Rectal smooth muscle tissue (tissue), 1 donor: ENCODE measurements around the gene MMP17.

Experiments used
- H3K27ac ChIP-seq: one replicate; pipeline ENCODE4 v1.7.0; 2013; ENCODE audit warnings: low read depth, low read length, inconsistent platforms
- H3K27me3 ChIP-seq: one replicate; pipeline ENCODE4 v1.7.0; 2013; ENCODE audit warnings: low read length; ENCODE audit not compliant: control insufficient read depth, insufficient read depth
- H3K36me3 ChIP-seq: one replicate; pipeline ENCODE4 v1.7.0; 2013; ENCODE audit warnings: low read length; ENCODE audit not compliant: control insufficient read depth, insufficient read depth
- H3K4me1 ChIP-seq: one replicate; pipeline ENCODE4 v1.7.0; 2013; ENCODE audit warnings: low read length; ENCODE audit not compliant: control insufficient read depth, insufficient read depth
- H3K4me3 ChIP-seq: one replicate; pipeline ENCODE4 v1.7.0; 2013; ENCODE audit warnings: low read length
- H3K9ac ChIP-seq: one replicate; pipeline ENCODE4 v1.7.0; 2013; ENCODE audit warnings: low read length

MMP17 gene

DNA sequence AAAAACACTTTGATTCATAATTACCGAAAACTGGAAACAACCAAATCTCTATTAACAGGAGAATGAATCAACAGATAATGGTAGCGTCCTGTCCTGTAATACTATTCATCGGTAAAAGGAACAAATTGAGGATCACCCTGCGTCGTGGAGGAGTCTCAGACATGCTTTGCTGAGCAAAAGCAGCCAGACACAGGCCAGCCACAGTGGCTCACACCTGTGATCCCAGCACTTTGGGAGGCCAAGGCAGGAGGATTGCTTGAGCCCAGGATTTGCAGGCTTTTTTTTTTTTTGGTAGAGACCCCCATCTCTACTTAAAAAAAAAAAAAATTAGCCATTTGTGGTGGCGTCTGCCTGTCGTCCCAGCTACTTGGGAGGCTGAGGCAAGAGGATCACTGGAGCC is 34.1 kb upstream of the MMP17 start:
- Histone ChIP-seq H3K27ac (no peak overlapping the region), H3K27me3 (no peaks in the 10 kb centered on the region), H3K4me3 (no peak overlapping the region), H3K9ac (no peak overlapping the region), H3K36me3 (peaks cover 28% of the 10 kb centered on the region), H3K4me1 (no peaks in the 10 kb centered on the region)

DNA sequence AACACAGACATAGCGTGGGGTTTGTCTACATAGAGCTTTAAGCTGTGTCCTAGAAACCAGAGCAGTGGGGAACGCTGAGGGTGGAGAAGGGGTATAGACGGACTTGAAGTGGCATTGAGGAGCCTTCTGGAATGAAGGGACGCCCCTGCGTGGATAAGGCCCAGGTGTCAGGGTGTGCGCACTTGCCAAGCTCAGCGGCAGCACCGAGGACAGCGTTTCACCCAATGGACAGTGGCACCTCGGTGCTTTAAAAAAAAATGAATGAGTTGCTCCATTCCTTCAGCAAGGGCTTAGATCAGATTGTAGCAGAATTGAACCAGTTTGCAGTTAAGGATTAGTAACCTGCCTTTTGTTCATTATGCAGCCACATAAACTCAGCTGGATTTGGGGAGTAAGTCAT is 33.6 kb upstream of the MMP17 start:
- Histone ChIP-seq H3K27me3 (no peaks in the 10 kb centered on the region), H3K36me3 (peaks cover 31% of the 10 kb centered on the region), H3K4me1 (no peaks in the 10 kb centered on the region), H3K9ac (no peak overlapping the region), H3K27ac (no peak overlapping the region), H3K4me3 (no peak overlapping the region)

DNA sequence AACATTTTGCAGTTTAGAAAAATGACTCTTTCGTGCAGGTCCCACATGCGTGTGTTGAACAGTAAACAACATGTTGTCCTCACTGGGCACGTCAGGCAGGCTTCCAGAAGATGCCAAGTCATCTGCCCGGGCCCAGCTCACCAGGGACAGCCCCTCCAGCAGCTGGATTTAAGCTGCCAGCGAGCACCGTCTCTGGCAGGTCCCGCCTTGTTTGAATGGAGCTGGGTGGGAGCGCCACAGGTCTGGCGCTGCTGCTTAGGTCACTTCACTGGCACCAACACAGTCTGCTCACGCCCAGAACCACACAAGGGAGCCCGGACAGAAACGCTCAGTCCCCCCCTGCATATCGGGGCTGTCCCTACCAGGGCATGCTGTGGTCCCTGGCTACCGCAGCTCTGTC is 33.1 kb upstream of the MMP17 start:
- H3K36me3 ChIP-seq = peaks cover 33% of the 10 kb centered on the region
- no peak overlapping the region for H3K4me3 ChIP-seq
- H3K4me1 ChIP-seq = no peaks in the 10 kb centered on the region
- H3K9ac ChIP-seq = no peak overlapping the region
- no peak overlapping the region for H3K27ac ChIP-seq
- no peaks in the 10 kb centered on the region for H3K27me3 ChIP-seq

DNA sequence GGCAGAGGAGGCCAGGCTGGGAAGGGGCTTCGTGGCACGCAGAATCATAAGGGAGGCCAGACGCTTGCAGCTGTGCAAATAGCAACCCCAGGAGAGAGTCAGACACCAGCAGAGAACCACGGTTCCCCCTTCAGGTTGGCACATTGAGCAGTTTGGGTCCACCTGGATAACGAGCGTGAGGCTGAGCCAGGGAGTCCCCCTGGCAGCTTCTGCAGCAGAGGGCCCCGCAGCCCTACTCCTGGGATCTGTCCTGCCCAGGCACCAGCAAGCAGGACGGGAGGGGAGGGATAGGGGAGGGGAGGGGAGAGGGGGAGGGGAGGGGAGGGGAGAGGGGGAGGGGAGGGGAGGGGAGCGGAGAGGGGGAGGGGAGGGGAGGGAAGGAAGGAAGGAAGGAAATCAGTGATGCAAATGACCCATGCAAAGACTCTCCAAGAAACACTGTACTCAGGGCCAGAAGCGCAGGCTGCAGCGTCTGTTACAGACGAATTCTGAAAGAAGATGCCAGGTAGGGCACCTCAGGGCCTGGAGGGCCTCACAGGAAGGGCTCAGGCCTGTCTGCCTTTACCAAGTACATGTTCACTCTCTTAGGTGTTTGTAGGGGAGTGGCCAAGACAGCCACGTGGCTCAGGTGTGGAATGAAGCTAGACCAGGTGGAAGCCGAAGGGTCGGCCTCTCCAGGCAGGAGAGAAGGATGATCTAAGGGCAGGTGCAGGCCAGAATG is 32.3 kb upstream of the MMP17 start:
- no peaks in the 10 kb centered on the region for H3K4me1 ChIP-seq
- no peak overlapping the region for H3K4me3 ChIP-seq
- peaks cover 33% of the 10 kb centered on the region for H3K36me3 ChIP-seq
- H3K9ac ChIP-seq = no peak overlapping the region
- no peak overlapping the region for H3K27ac ChIP-seq
- no peaks in the 10 kb centered on the region for H3K27me3 ChIP-seq

DNA sequence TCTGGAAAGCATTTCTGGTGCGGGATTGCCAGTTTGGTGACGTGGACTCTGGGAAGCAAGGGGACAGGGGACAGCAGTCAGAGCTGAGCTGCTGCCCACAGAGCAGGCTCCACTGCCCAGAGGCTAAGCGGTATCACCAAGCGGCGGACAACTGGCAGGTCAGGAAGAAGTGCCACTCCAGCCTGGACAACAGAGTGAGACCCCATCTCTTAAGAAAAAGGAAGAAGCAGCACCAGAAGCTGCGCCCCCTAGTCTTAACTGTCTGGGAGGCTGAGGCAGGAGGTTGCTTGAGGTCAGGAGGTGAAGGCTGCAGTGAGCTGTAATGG is 31.8 kb upstream of the MMP17 start:
- Histone ChIP-seq H3K4me1 (no peaks in the 10 kb centered on the region), H3K27me3 (no peaks in the 10 kb centered on the region), H3K9ac (no peak overlapping the region), H3K27ac (no peak overlapping the region), H3K4me3 (no peak overlapping the region), H3K36me3 (peaks cover 33% of the 10 kb centered on the region)

DNA sequence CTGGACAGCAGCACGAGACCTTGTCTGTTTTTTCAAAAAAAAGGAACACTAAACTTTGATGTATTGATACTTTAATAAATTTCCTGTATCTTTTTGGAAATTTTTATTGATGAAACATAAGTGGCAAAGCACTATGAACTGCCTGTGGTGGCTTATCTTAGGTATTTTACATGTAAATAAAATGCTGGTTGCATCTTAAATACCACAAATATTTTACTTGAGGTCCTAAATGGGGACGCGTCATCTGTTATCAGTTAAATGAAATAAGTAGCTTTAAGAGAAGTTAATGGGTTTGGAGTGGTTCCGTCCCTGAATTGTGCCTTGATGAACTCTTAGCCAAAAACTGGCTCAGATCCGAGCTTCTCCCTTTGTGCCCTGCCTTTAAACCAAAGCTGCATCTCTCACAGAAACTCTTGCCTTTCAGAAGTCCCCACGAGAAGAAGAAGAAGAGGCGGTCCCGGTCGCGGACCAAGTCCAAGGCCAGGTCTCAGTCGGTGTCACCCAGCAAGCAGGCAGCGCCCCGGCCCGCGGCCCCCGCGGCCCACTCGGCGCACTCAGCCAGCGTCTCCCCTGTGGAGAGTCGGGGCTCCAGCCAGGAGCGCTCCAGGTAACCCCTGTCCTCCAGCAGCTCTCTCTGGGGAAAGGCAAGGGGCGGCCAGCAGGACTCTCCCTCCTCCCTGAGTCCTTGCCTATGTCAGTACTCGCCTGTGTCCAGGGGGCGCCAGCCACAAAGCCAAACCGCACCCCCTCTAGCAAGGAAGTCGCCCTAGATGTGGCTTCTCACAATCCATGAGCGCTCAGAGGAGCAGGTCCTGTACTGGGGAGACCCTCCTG is 31.2 kb upstream of the MMP17 start:
- Histone ChIP-seq H3K36me3 (peaks cover 34% of the 10 kb centered on the region), H3K4me3 (no peak overlapping the region), H3K9ac (no peak overlapping the region), H3K27ac (no peak overlapping the region), H3K27me3 (no peaks in the 10 kb centered on the region), H3K4me1 (no peaks in the 10 kb centered on the region)

DNA sequence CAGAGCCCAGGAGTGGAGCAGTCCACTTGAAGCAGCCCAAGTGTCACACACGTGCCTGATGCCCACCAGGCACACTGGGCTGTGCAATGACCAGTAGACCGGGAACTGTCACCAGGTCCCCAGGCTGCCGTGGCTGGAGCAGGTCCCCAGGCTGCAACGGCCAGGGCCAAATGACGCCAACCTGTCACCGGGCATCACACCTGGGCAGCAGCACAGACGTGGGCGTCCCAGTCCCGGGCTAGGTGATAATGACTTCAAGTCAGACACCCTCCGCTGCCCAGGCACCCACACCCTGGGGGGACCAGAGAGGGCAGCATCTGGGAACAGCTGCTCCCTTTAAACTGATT is 30.6 kb upstream of the MMP17 start:
- Histone ChIP-seq H3K27me3 (no peaks in the 10 kb centered on the region), H3K4me1 (no peaks in the 10 kb centered on the region), H3K4me3 (no peak overlapping the region), H3K9ac (no peak overlapping the region), H3K36me3 (peaks cover 35% of the 10 kb centered on the region), H3K27ac (no peak overlapping the region)

DNA sequence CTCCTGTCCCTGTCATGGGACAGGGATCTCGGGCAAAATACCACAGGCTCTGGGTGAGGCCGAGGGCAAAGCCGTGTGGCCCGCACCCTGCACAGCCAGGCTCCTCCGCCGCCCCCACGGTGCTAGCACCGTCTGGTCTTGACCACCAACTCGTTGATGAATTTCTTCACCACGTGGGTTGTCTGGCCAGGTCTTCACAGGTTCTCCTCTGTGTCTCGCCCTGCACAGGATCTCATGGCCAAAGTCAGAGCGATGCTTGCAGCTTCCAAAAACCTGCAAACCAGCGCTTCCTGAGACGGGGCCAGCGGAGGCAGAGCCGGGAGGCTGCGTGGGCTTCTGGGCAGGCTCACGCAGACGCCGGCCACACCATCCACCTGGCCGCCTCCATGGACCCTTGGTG is 29.0 kb upstream of the MMP17 start:
- H3K36me3 ChIP-seq = peaks cover 32% of the 10 kb centered on the region
- no peak overlapping the region for H3K4me3 ChIP-seq
- H3K27ac ChIP-seq = no peak overlapping the region
- no peaks in the 10 kb centered on the region for H3K27me3 ChIP-seq
- H3K4me1 ChIP-seq = no peaks in the 10 kb centered on the region
- no peak overlapping the region for H3K9ac ChIP-seq

DNA sequence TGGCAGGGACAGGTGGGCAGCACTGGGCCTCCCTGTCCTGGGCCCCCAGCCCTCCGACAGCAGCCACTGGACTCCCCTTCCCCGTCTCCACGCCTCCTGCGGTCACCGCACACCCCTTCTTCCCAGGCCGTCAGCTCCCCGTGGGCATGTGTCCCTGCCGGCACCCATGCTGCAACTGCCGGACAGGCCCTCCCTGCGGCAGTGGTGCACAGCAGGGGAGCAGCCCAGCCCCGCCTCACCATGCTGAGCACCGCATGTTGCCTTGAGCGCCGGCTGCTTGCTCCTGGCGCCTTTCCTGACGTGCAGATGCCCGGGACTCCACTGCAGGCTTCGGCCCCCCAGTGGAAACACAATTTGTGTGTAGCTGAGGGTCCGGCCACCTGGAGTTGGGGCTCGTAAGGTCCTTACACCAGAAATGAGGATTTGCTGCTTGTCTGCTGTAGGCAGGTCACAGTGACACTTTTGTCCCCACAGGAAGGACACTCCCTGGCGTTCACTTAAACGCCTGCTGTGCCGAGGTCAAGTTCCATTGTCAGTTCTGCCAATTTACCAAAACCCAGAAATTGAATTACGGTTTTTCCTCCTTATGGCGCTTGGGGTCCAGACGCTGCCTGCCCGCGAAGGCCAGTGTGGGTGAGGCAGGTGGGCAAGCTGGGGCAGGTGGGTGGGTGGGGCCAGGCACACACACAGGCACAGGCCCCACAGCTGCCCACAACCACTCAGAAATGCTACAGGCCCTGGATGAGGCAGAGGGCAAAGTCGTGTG is 28.2 kb upstream of the MMP17 start:
- Histone ChIP-seq H3K4me1 (no peaks in the 10 kb centered on the region), H3K36me3 (peaks cover 29% of the 10 kb centered on the region), H3K9ac (no peak overlapping the region), H3K27me3 (no peaks in the 10 kb centered on the region), H3K4me3 (no peak overlapping the region), H3K27ac (no peak overlapping the region)

DNA sequence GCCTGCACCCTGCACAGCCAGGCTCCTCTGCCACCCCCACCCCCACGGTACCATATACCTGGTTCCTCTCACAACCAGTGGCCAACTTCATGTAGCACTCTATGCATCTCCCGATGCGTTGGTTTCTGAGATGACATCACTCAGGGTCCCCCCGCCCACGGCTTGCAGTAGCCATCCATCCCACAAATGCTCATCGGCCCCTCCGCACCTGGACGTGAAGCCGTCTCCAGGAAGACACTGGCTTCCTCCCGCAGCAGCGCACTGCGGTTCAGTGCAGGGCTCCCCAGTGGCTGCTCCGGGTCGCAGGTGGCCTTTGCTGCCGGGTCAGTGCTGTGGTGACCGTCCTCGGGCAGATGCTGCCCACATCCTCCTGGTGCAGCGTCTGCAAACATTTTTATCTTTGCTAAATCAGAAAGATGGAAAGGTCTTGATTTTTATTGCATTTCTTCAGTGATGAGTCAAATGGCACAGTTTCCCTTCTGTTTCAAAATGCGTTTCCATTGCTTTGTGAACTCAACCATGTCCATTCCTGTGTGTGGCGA is 27.5 kb upstream of the MMP17 start:
- Histone ChIP-seq H3K27ac (no peak overlapping the region), H3K4me3 (no peak overlapping the region), H3K27me3 (no peaks in the 10 kb centered on the region), H3K4me1 (no peaks in the 10 kb centered on the region), H3K9ac (no peak overlapping the region), H3K36me3 (peaks cover 29% of the 10 kb centered on the region)

DNA sequence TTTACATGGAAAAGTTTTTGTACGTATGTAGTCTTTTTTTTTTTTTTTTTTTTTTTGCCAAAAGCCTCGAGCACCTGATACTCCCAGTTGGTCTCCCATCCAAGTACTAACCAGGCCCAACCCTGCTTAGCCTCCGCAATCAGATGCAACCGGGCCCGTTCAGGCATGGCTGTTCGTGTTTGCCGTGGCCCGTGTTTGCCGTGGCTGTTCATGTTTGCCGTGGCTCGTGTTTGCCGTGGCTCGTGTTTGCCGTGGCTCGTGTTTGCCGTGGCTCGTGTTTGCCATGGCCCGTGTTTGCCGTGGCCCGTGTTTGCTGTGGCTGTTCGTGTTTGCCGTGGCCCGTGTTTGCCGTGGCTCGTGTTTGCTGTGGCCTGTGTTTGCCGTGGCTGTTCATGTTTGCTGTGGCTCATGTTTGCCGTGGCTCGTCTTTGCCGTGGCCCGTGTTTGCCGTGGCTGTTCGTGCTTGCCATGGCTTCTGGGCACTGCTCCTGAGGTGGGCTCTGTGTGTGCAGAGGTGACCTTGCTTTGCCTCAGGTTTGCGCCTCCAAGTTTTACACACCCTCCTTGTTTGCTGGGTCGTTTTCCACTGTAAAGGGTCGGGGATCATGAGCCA is 26.8 kb upstream of the MMP17 start:
- Histone ChIP-seq H3K27ac (no peak overlapping the region), H3K27me3 (no peaks in the 10 kb centered on the region), H3K4me1 (no peaks in the 10 kb centered on the region), H3K36me3 (peaks cover 29% of the 10 kb centered on the region), H3K9ac (no peak overlapping the region), H3K4me3 (no peak overlapping the region)

DNA sequence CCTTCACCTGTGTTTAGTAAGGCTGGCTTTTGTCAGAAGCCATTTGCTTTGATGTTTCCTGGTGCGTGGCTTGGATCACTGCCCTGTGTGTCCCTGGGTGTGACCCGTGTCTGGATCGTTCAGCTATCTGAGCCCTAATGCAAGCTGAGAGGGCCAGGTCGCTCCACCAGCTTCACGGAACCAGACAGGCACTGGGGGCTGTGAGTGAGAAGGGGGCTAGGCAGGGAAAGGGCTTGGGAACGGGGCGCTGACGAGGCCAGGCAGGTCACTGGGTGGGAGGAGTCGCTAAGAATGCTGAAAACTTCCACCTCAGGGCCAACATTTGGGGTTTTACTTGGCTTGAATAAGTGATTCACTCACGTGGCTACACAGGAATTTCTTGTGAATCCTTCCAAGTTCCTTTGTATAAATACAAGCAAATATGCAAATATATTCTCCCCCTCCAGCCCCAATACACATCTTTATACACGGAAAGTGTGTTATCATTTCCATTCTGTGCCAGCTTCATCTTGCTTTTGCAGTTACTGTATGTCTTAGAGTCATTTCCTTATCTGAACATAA is 24.2 kb upstream of the MMP17 start:
- H3K9ac ChIP-seq = no peak overlapping the region

More for the DNA sequence above, 24.2 kb upstream of the MMP17 start:
- no peaks in the 10 kb centered on the region for H3K27me3 ChIP-seq
- no peaks in the 10 kb centered on the region for H3K4me1 ChIP-seq
- no peak overlapping the region for H3K4me3 ChIP-seq
- no peak overlapping the region for H3K27ac ChIP-seq
- peaks cover 16% of the 10 kb centered on the region for H3K36me3 ChIP-seq
